ENCODE measurements around the gene ZNF536. TPM values are rescaled to one million over a fixed set of nuclear protein-coding genes. Genes with fewer than 3 reads are reported as not detected.

Gene ZNF536
- total and polyA plus RNA-seq, 10 of the 15 experiments (the other 5 are each of a cell fraction or from before 2014, with no cell fraction given) = not detected

DNA sequence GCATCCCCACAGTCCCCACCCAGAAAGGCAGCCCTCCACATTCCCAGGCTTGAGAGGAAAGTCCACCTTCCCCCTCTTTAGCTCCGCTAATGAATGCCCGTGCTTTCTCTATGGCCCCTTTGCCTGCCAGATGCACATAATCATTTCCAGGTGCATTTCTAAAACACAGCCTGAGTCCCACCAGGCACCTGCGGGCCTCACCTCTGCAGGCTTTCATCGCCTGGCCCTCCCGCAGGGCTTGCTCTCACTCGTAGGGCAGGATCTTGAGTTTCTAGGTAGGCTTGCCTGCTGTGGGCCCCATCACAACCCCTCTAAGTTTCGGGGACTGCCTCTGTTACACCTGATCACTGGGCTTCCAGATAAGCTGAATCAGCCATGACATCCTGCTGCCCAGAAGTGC lies 173.6 kb downstream of the ZNF536 start:
- POLR2A ChIA-PET = no interaction called here
- Histone ChIP-seq H3K27me3 (replicated peaks in 1 of 2; ENCODE audit: control insufficient read depth in 2 of 2, insufficient read depth in 2 of 2, low read length in 1 of 2) (no peaks in the 10 kb centered on the region), H3K27ac (ENCODE audit: control insufficient read depth, insufficient read depth) (no peak overlapping the region), H2AFZ (ENCODE audit: control insufficient read depth, low read depth, low read length) (no peak overlapping the region), H4K20me1 (ENCODE audit: control insufficient read depth, insufficient read depth) (no peaks in the 10 kb centered on the region), H3K36me3 (ENCODE audit: control insufficient read depth in 2 of 2, insufficient read depth in 2 of 2, low read length in 1 of 2) (no peaks in the 10 kb centered on the region), H3K4me3 (no peak overlapping the region), H3K79me2 (ENCODE audit: control insufficient read depth, insufficient read depth, low read length) (no peaks in the 10 kb centered on the region), H3K4me1 (ENCODE audit: control insufficient read depth, insufficient read depth, low read length) (no peaks in the 10 kb centered on the region), H3K9ac (ENCODE audit: control insufficient read depth, insufficient read depth, low read length) (no peak overlapping the region), H3K4me2 (ENCODE audit: control insufficient read depth, insufficient read depth) (no peak overlapping the region), H3K9me3 (replicated peaks; ENCODE audit: control insufficient read depth, insufficient read depth, low read length) (no peaks in the 10 kb centered on the region)
- RAD21 ChIA-PET (ENCODE audit: unreplicated experiment) = no interaction called here
- SMC1A ChIA-PET (ENCODE audit: uncharacterized antibody, unreplicated experiment) = no interaction called here
- no peak for FAIRE-seq
- BruUV-seq (replicated peaks) = no TSS peak
- CTCF ChIA-PET = no interaction called here
- TF ChIP-seq NKRF (conservative IDR thresholded peaks at IDR 0.05) (no peak), CHD2 (IDR thresholded peaks at IDR 0.05; ENCODE audit: borderline replicate concordance, low read depth, low read length) (no peak), RELA (IDR thresholded peaks at IDR 0.05; ENCODE audit: borderline replicate concordance, partially characterized antibody) (no peak), POLR2AphosphoS5 (IDR thresholded peaks at IDR 0.05; ENCODE audit: low read length) (no peak), MTA3 (IDR thresholded peaks at IDR 0.05; ENCODE audit: borderline replicate concordance, low read length) (no peak), FOXK2 (IDR thresholded peaks at IDR 0.05) (no peak), SREBF2 (IDR thresholded peaks at IDR 0.05; ENCODE audit: low read length) (no peak)
- WGBS (ENCODE audit: insufficient coverage, insufficient replicate concordance, low lambda C conversion rate, missing lambda C conversion rate) = 46% methylated on average over 7 of the region's 7 CpGs
- DNase-seq (ENCODE audit: low read depth, low spot score) = no peak
- in situ Hi-C loops (cut with MboI) = no loop called here
- intact Hi-C loops (cut with micrococcal nuclease; ENCODE audit: unreplicated experiment) = no loop called here
- ATAC-seq = no peak

DNA sequence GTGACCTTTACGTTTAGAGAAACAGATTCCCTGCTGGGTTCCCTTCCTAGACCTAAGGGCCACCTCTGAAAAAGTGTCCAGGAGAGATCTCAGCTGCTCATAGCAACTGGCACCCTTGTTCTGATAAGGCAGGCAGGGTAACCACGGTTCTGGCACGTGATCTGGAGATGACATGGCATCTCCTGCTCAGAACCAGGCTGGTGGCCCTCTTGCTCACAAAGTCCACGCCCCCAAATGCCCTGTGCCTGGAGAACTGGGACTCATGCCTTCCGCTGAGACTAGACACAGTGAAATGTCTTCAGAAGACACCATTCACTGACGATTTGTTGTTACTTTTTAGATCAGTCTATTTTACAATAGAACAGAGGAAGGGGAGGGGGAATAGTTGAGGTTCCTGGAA lies 174.1 kb downstream of the ZNF536 start:
- Histone ChIP-seq H2AFZ (ENCODE audit: control insufficient read depth, low read depth, low read length) (no peak overlapping the region), H3K4me3 (no peak overlapping the region), H3K27ac (ENCODE audit: control insufficient read depth, insufficient read depth) (no peak overlapping the region), H3K9me3 (replicated peaks; ENCODE audit: control insufficient read depth, insufficient read depth, low read length) (no peaks in the 10 kb centered on the region), H3K27me3 (replicated peaks in 1 of 2; ENCODE audit: control insufficient read depth in 2 of 2, insufficient read depth in 2 of 2, low read length in 1 of 2) (no peaks in the 10 kb centered on the region), H3K9ac (ENCODE audit: control insufficient read depth, insufficient read depth, low read length) (no peak overlapping the region), H3K4me1 (ENCODE audit: control insufficient read depth, insufficient read depth, low read length) (no peaks in the 10 kb centered on the region), H3K4me2 (ENCODE audit: control insufficient read depth, insufficient read depth) (no peak overlapping the region), H4K20me1 (ENCODE audit: control insufficient read depth, insufficient read depth) (no peaks in the 10 kb centered on the region), H3K79me2 (ENCODE audit: control insufficient read depth, insufficient read depth, low read length) (no peaks in the 10 kb centered on the region), H3K36me3 (ENCODE audit: control insufficient read depth in 2 of 2, insufficient read depth in 2 of 2, low read length in 1 of 2) (no peaks in the 10 kb centered on the region)
- DNase-seq (ENCODE audit: low read depth, low spot score) (no peak), ATAC-seq (no peak), FAIRE-seq (no peak)
- in situ Hi-C loops (cut with MboI) (no loop called here), intact Hi-C loops (cut with micrococcal nuclease; ENCODE audit: unreplicated experiment) (no loop called here)
- ChIA-PET RAD21 (ENCODE audit: unreplicated experiment) (no interaction called here), SMC1A (ENCODE audit: uncharacterized antibody, unreplicated experiment) (no interaction called here), POLR2A (no interaction called here), CTCF (no interaction called here)
- 11% methylated on average over 6 of the region's 6 CpGs for WGBS (ENCODE audit: insufficient coverage, insufficient replicate concordance, low lambda C conversion rate, missing lambda C conversion rate)
- BruUV-seq (replicated peaks) = no TSS peak
- TF ChIP-seq ZNF384 (IDR thresholded peaks at IDR 0.05; ENCODE audit: borderline replicate concordance, low read depth, low read length) (no peak), ZNF207 (IDR thresholded peaks at IDR 0.05; ENCODE audit: borderline replicate concordance) (no peak), CTCF (IDR thresholded peaks at IDR 0.05 in 2 of 3, conservative IDR thresholded peaks at IDR 0.05 in 1 of 3; ENCODE audit: control insufficient read depth in 2 of 3, extremely low read depth in 1 of 3, insufficient read depth in 1 of 3, low read depth in 3 of 3, low read length in 3 of 3) (no peak), BMI1 (IDR thresholded peaks at IDR 0.05; ENCODE audit: borderline replicate concordance) (no peak), IKZF2 (IDR thresholded peaks at IDR 0.05) (no peak)
- TF ChIP-seq, protein P1, sequence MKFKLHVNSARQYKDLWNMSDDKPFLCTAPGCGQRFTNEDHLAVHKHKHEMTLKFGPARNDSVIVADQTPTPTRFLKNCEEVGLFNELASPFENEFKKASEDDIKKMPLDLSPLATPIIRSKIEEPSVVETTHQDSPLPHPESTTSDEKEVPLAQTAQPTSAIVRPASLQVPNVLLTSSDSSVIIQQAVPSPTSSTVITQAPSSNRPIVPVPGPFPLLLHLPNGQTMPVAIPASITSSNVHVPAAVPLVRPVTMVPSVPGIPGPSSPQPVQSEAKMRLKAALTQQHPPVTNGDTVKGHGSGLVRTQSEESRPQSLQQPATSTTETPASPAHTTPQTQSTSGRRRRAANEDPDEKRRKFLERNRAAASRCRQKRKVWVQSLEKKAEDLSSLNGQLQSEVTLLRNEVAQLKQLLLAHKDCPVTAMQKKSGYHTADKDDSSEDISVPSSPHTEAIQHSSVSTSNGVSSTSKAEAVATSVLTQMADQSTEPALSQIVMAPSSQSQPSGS (IDR thresholded peaks at IDR 0.05; ENCODE audit: low read length) = no peak
